Anterior cingulate cortex (tissue), 58 donors: ENCODE data around the gene VPS45.

Source experiments
- DNase-seq, 58 donors: peaks; one replicate each; lab custom pipeline; 2025; lab: John Stamatoyannopoulos, UW

The VPS45 gene

DNA sequence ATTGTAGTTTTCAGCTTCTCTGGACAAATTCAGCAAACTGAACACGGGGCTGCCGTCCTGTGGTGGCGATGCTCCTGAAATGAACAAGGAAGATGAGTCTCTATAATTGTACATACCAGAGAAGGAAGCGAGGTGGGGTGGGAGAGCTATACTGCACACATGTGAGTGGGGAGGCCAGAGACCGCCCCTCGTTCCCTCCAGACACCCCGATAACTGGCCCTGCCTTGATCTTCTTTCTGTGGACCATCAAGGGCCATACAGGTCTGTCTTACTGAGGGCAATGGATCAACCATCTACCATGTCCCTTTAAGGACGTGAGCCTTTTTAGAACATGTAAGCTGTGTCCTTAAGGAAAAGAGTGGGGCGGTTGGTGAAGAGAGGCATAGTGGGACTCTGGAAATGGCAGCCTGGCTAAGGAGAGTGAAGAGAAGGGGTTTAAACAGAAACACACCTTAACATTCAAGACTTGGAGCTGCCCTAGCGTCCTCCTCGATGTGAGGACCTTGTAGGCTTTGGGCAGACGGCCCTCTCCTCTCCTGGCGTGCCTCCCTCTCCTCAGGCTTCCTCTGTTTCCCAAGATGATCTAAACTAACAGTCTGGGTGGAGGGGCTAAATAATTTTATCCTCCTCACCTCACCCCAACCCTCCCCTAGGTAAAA is 88.0 kb downstream of the VPS45 start:
- DNase-seq, result no peak

DNA sequence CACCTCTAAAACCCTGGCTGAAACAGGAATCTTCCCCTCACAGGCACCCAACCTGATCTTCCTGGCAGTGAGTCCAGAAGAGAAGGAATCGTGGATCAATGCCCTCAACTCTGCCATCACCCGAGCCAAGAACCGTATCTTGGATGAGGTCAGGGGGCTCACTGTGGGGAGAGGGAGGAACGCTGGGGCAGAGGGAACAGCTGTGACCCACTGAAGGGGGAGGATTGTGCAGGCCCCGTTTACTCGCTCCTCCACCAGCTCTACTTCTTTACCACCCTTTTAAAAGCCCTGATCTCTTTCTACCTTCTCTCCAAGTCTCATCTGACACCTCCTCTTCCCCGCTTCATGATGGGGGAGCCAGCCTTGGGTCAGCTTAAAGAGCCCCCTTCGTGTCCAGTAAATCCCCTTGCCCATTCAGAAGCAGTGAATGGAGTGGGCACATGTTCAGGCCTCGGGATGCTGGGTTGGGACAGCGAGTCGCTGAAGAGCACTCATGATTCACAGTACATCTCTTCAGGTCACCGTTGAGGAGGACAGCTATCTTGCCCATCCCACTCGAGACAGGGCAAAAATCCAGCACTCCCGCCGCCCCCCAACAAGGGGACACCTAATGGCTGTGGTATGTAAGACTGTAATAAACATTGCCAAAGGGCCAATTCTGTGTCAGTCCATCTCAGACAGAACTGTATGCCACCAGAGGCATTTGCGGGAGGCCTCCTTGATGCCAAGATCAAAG is 89.5 kb downstream of the VPS45 start:
- no peak for DNase-seq

DNA sequence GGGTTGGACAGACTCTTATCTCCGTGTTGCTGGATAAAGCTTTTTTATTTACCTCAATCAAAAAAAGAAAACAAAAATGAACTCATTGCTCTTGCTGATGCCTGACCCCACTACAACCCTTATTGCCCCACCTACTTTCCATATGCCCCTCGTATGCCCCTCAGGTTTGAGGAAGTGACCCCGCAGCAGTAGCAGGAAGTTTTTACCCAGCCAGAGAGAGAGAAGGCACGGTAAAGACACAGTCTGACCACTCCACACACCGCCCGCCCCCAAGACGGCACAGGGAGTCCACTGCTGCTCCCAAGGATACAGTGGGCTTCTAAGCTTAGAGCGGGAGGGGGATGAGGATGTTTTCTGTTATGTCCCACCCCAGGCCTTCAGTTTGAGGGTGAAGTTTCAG is 92.0 kb downstream of the VPS45 start:
- DNase-seq, result peak in 4 of 58 donors; percentile 6 to 25 (median 17)

DNA sequence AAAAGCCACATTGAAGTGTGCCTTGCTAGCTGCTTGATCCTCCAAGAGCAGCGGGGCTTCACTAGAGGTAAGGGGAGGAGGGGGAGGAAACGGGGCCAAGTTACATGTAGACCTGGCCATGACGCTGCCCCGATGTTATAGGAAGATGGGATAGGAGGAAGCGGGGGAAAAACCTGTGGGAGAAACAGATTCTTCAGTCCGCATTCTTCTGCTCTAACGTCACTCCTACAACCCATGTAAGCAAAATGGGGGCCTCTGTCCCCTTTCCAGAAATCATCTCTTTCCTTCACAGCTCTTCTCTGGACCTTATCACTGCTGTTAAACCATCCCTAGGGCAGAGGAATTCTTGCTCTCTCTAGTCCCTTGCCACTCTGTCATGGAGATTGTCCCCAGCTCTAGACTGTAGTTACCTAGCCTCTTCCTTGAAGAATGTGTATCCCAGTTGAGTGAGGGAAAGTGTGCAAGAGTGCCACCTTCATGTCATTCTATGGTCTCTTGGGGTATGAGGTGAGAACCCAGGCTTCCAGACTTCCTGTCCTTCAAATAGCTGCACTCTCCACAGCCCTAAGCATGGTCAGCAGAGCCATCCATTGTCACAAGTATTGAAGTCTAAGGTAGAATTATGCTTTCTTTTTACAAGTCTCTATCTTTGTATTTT is 93.5 kb downstream of the VPS45 start:
- DNase-seq, result no peak

DNA sequence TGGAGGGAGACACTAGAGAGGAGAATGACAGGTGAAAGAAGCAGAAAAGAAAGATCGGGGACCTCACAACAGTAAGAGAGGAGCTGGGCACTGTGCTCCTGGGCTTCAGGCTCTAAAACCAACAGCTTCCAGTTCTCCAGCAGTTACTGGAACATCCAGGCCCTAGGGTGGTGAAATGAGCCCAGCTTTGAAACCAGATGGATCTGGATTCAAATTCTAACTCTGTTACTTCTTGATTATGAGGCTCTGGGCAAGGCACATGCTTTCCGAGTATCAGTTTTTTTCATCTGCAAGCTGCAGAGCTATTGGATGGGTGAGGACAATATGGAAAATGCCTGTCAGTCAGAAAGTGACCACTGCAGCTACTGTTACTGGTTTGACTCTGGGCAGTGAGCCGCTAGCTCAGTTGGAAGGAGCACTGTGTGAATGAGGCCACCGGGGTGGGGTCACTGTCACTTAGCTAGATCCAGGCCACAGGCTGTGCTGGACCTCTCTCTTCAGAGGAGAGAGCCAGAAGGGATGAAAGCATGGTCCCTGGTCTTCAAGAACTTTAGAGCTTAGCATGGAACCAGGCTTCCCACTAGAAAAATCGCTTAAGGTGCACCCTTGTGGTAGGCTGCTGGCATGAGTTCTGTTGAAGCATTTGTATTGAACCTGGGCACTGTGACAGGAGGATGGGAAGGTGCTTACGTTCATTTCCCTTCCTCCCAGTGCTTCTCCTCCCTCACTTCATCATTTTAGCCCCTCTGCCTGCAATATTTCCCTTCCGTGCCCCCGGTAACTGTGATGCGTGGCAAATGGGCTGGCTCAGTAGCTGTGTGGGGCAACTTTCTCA is 94.4 kb downstream of the VPS45 start:
- DNase-seq, result peak in 3 of 58 donors; percentile 26 to 33 (median 30)

DNA sequence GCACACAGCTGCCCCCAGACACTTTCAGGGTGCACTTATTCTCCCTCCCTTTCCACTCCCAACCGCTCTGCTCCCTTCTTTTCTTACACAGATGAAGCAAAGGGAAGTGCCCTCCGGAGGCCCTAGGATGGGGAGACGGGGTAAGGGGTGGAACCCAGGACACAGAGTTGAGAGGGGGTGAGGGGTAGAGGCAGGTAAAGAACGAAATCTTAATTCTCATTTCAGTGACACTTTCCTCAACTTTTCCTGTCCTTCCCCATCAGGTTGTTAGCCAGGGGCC is 94.9 kb downstream of the VPS45 start:
- DNase-seq, result no peak

DNA sequence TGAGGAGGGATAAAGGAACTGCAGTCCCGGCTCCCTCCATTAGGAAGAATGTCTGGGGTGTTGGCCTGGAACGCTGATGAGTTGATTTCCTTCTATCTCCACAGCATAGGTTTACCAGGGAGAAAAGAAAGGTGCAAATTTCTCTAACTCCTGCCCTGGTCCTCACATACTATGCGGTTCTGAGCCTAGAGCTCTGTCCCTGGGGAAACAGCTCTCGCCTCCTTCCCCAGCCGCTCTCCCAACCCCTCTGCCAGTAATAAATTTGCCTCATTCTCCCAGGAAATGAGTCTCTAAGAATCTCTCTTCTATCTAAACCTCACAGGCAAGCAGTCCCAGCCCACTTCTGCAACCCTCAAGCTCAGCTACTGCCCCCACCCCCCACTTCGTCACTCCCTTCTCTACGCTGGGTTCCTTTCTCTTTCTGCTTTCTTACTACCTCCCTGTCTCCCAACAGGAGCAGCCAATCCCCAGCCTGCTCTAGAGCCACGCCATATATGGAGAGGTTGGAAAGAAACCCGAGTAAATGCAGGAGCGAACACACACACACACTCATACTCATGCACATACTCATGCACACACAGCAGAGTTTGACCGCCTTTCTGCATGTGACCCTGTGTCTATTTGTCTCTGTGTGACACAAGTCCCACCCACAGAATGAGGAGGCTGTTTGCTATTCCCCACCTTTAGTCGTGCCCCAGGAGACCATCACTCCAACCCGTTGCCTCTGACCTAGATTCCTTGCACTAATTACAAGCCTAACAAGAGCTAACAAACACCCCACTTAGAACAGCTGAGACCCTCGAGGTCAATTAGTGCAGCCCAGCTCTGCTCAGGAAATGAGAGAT is 95.5 kb downstream of the VPS45 start:
- peak in 54 of 58 donors; percentile 21 to 92 (median 76) for DNase-seq

DNA sequence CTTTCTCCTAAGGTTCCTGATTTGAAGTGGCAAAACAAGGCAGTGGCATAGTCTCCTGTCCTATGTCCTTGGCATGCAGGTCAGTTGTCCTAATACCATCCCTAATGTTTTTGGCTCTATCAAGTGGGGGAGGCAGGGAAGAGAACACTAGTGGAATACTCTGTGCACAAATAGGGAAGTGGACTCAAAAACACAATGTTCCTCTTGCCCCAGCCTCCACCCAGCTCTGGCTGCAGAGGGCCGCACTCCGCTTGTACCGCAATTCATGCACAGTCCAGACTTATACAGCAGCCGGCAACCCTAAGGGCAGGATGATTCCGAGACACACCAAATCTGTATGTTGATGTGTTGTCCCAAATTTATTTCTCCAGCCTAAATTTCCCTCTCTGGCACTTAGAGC is 96.6 kb downstream of the VPS45 start:
- peak in 3 of 58 donors; percentile 12 to 31 (median 20) for DNase-seq

DNA sequence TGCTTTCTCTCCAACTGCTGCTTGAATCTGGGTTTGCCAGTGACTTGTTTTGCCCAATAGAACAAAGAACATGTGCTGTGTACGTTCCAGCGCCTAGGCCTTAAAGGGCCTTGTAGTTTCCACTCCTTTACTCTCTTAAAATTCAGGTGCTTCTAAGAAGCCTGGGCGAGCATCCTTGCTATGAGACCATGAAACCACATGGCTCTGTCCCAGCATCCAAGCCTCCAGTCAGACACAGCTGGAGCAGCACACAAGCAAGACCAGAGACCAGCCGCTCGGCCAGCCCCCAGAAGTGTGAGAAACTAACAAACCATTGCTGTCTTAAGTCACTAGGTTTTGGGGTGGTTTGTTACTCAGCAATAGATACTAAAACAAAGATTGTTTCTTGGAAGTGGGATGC is 97.2 kb downstream of the VPS45 start:
- DNase-seq, result no peak

DNA sequence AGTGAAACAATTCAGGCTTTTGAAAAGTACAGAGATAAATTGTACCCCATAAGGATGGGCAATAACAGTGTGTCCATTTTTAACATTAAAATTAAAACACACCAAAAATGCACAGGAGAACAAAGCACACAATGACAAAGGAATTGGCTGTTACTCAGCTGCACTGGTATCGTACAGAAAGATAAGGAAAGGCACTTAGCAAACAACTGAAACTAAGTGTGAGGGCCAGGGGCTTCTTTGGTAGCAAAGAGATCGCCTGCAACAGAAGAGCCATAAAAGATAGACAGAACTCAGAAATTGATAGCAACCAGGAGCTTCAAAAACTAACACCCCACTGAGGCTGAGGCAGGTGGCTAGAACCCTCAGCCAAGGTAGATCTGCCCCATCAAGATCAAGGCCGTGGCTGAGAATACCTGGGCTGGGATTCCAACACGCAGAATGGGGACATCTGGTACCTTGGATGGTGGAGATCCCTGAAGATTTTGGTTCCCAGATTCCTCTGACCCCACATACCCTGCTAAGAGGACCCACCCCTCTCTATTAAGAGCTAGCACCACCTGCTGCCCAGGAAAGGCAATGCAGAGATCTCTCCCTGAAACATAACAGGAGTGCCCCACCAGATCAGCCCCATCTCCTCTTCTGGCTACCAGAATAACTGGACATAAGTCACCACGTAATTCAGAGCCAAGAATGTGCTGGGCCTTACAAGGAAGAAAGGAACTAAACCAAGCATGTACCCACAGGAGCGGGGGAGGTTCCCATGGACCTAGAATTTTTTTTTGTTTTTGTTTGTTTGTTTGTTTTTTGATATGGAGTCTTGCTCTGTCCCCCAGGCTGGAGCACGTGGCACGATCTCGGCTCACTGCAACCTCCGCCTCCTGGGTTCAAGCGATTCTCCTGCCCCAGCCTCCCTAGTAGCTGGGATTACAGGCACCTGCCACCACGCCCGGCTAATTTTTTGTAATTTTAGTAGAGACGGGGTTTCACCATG is 98.3 kb downstream of the VPS45 start:
- peak in 9 of 58 donors; percentile 12 to 36 (median 24) for DNase-seq

DNA sequence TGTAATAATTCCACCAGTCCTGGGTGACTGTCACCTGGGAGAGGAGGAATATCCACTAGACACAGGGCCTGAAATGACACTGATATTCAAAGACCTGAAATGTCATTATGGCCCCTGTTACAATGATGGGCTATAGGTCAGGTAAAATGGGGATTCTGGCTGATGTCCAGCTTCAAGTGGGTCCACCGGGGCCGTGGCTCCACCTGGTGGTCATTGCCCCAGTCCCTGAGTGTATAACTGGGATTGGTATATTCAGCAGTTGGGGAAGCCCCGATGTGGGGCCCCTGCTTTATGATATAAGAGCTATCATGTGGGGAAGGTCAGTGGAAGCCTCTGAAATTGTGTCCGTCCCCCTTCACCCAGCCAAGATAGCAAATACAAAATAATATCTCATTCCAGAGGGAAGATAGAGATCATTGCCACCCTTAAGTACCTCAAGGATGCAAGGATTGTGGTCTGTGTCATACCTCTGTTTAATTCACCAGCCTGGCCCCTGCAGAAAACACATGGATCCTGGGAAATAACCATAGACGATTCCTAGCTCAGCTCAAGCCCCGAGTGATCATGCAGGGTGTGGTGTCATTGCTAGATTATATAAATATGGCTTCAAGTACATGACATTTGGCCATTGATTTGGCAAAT is 101.5 kb downstream of the VPS45 start:
- DNase-seq, result peak in 32 of 58 donors; percentile 8 to 61 (median 20)

DNA sequence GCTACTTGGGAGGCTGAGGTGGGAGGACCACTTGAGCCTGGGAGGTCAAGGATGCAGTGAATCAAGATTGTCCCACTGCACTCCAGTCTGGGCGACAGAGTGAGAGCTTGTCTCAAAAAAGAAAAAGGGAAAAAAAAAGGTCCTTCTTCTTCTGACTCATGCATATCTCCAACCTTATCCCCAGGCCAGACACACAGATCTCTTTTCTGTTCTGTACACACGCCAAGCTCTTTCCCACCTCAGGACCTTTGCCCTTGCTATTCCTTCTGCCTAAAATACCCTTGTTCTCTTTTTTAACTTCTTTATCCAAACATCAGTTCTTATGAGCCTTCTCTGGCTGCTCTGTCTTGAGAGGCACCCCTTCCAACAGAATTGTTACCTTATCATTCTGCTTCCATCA is 104.2 kb downstream of the VPS45 start:
- DNase-seq, result no peak

DNA sequence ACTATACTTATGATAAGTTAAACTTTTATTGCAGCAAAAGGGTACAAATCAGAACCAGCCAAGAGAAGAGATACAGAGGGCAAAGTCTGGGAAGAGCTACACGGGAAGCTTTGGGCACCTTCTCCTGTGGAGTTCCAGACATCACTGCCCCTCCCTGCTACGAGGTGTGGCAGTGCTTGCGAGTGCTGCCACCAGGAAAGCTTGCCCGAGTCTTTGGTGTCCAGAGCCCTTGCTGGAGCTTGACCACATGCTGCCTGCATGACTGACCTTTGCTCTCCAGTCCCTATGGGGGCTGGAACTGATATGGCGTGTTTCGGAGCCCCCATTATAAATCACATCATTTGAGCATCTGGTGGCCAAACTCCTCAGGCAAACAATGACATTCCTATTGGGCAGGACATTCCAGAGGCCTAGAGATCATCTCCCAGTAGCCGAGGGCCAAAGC is 105.6 kb downstream of the VPS45 start:
- no peak for DNase-seq

DNA sequence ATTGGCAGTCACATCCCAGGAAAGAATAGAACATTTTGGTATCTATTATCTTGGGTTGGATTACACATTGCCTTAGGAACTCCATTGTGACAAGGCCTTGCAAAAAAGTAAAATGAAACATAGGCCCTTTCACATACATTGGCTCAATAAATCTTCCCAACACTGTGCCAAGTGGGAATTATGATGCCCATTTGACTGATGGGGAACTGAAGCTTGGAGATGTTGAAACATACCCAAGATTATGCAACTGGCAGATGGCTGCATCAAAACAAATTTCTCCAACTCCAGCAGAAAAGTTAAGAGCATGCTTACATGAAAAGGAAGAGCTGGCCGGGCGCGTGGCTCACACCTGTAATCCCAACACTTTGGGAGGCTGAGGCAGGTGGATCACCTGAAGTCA is 109.0 kb downstream of the VPS45 start:
- DNase-seq, result peak in 3 of 58 donors; percentile 18 to 26 (median 19)

DNA sequence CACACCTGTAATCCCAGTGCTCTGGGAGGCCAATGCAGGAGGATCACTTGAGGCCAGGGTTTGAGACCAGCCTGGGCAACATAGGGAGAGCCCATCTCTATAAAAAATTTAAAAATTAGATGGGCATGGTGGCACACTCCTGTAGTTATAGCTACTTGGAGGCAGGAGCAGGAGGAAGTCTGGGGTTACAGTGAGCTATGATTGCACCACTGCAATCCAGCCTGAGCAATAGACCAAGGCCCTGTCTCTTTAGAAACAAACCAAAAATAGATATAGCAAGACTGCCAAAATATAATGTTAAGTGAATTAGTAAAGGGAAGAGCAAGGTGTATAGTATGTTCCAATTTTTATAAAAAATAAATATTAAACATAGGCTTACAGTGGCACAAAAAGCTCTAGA is 111.0 kb downstream of the VPS45 start:
- DNase-seq, result no peak

DNA sequence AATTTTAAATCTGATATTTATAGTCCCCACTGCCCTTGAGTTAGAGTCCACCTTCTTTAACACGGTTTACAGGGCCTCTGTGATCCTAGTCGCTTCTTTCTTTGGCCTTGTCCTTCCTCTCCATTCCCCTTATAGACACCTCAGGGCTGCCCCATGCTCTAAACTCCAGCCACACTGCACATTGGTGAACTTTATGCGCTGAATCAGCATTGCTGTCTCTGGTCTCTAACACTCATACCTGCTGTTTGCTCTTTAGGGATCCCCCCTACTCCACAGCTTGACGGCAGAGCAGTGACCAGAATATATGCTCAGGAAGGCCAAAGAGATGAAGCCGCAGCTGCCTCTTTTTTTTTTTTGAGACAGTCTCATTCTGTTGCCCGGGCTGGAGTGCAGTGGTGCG is 112.3 kb downstream of the VPS45 start:
- DNase-seq, result no peak

DNA sequence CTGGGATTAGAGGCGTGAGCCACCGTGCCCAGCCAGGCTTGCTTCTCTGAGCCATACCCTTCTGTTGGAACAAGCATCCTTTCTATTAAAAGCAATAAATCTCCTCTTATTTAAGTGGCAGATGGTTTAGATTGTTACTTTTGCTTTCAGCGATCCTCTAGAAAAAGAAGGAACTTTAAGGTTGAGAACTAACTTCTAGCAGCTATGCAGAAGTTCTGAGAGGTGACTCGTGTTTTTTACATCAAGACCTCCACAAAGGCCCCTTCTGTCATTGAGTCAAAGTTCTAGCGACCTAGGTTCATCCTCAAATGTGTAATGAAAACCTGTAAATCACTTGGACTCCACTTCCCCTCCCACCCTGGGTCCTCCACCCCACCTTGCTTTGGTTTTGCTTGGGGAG is 112.9 kb downstream of the VPS45 start:
- DNase-seq, result no peak

DNA sequence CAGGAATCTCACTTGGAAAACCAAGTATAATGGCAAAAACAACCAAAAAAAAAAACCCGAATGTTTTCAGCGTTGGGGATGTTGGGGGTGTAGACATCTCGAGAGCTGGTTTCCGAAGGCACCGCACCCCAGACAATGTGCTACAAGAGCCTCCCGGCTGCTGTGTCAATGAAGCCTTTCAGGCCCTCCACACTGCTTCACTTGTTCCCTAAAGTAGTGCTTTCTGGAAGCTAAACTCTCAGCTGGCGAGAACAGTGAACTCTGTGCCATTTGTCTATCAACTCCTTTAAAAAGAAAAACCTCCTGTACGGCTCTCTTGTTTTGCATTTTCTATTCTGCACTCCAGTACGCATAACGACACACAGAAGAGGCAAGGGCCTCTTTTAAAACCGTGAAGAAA is 114.7 kb downstream of the VPS45 start:
- peak in 52 of 58 donors; percentile 9 to 88 (median 58) for DNase-seq
